Parathyroid adenoma (tissue), 2 donors: ENCODE data around the gene ACVR1.

Source experiments
- H2AFZ ChIP-seq: fragments of 300-600 bp; sonication (generic); one replicate; pipeline ENCODE4 v1.7.0; 2017; ENCODE audit warnings: antibody characterized with exemption, mild to moderate bottlenecking
- H3K27ac ChIP-seq: fragments of 300-600 bp; sonication (generic); one replicate; pipeline ENCODE4 v1.7.0; 2017
- H3K27me3 ChIP-seq: fragments of 300-600 bp; sonication (generic); one replicate; pipeline ENCODE4 v1.7.0; 2017; ENCODE audit warnings: low read length; ENCODE audit not compliant: control insufficient read depth, insufficient read depth
- H3K36me3 ChIP-seq: fragments of 300-600 bp; sonication (generic); one replicate; pipeline ENCODE4 v1.7.0; 2017; ENCODE audit warnings: low read length; ENCODE audit not compliant: control insufficient read depth, insufficient read depth
- H3K4me1 ChIP-seq: fragments of 300-600 bp; sonication (generic); one replicate; pipeline ENCODE4 v1.7.0; 2017; ENCODE audit warnings: control low read depth
- H3K4me2 ChIP-seq: fragments of 300-600 bp; sonication (generic); one replicate; pipeline ENCODE4 v1.7.0; 2017; ENCODE audit warnings: low read length
- H3K4me3 ChIP-seq: fragments of 300-600 bp; sonication (generic); one replicate; pipeline ENCODE4 v1.7.0; 2017; ENCODE audit warnings: low read depth, low read length
- H3K79me2 ChIP-seq: fragments of 300-600 bp; sonication (generic); one replicate; pipeline ENCODE4 v1.7.0; 2017; ENCODE audit warnings: control low read depth
- H3K9ac ChIP-seq: fragments of 300-600 bp; sonication (generic); one replicate; pipeline ENCODE4 v1.7.0; 2017; ENCODE audit warnings: mild to moderate bottlenecking
- H3K9me3 ChIP-seq: fragments of 300-600 bp; sonication (generic); one replicate; pipeline ENCODE4 v1.7.0; 2017; ENCODE audit warnings: low read length; ENCODE audit not compliant: control insufficient read depth
- TF ChIP-seq, protein P1 (sequence below): fragments of 300-600 bp; sonication (generic); IDR thresholded peaks from one replicate; pipeline ENCODE4 v1.7.0; 2017; ENCODE audit warnings: antibody characterized with exemption, mild to moderate bottlenecking
- donor health status: primary hyperparathyroidism.

ACVR1 gene

DNA sequence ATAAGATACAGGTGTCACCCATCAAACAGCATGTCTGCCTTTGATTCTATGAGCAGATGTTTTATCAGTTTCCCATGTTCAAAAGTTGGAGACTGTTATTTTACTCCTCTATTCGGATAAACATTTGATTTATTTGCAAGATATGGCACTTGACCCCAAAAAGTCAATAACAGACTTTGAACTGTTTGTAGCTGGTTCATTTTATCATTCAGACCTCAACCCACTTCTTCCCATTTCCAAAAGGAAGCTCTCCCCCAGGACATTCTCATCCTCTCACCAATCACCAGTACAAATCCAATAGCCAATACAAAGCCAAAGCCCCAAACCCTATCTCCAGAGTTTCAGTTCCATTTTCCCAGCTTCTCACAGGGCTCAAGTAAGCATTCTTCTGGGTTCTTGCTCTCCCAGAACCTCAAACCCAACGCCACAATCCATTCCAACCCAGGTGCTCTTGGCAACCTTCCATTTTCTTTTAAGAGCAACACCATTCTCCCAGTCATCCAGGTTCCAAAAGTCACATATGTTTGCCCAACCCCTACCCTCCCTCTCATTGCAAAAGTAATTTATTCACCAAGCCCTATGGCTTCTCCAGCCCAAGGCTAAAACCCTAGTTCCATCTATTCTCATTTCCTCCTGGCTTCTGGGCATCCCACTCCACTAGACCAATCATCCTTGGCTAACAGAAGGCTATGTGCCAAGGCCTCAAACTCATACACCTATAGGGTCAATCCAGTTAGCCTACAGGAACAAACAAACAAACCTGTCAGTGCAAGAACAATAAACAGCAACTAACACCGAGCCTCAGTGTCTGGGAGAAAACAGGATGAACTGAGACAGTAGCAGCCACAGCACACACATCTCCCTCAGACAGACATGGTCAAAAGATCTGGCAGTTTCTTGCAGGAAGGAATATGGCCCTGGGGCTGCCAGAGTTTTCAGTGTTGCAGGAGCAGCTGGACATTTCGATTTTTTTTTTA is 9.2 kb downstream of the ACVR1 start:
- no peaks in the 10 kb centered on the region for H3K9me3 ChIP-seq
- TF ChIP-seq, protein P1, sequence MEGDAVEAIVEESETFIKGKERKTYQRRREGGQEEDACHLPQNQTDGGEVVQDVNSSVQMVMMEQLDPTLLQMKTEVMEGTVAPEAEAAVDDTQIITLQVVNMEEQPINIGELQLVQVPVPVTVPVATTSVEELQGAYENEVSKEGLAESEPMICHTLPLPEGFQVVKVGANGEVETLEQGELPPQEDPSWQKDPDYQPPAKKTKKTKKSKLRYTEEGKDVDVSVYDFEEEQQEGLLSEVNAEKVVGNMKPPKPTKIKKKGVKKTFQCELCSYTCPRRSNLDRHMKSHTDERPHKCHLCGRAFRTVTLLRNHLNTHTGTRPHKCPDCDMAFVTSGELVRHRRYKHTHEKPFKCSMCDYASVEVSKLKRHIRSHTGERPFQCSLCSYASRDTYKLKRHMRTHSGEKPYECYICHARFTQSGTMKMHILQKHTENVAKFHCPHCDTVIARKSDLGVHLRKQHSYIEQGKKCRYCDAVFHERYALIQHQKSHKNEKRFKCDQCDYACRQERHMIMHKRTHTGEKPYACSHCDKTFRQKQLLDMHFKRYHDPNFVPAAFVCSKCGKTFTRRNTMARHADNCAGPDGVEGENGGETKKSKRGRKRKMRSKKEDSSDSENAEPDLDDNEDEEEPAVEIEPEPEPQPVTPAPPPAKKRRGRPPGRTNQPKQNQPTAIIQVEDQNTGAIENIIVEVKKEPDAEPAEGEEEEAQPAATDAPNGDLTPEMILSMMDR = no peak
- H3K4me2 ChIP-seq = no peak overlapping the region
- no peaks in the 10 kb centered on the region for H3K4me1 ChIP-seq
- H3K4me3 ChIP-seq = no peak overlapping the region
- H3K36me3 ChIP-seq = no peaks in the 10 kb centered on the region
- H2AFZ ChIP-seq = no peak overlapping the region
- no peak overlapping the region for H3K27ac ChIP-seq
- peaks cover 9% of the 10 kb centered on the region for H3K79me2 ChIP-seq
- no peaks in the 10 kb centered on the region for H3K27me3 ChIP-seq
- H3K9ac ChIP-seq = no peak overlapping the region

DNA sequence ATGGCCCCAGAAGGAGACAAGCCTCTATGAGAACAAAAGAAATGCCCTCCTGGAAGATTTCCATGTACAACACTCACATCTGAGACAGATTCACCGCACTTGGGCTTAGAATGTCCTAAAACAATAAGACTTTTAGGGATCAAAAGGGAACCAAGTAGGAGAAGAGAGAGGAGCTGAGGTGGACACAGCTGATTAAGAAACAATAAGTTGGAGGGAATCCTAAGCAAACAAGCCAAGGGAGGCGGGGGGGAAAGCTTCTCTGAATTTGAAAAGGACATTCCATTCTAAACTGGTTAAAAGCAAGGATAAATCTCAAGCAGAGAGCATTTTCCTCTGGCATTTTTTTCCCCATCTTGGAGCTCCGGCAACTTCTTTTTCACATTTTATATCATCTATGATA is 9.9 kb downstream of the ACVR1 start:
- H3K4me3 ChIP-seq = no peak overlapping the region
- no peaks in the 10 kb centered on the region for H3K27me3 ChIP-seq
- no peaks in the 10 kb centered on the region for H3K9me3 ChIP-seq
- H2AFZ ChIP-seq = no peak overlapping the region
- H3K36me3 ChIP-seq = no peaks in the 10 kb centered on the region
- no peak overlapping the region for H3K9ac ChIP-seq
- H3K79me2 ChIP-seq = peaks cover 9% of the 10 kb centered on the region
- H3K27ac ChIP-seq = no peak overlapping the region
- H3K4me2 ChIP-seq = no peak overlapping the region
- TF ChIP-seq, protein P1 = no peak
- H3K4me1 ChIP-seq = no peaks in the 10 kb centered on the region

DNA sequence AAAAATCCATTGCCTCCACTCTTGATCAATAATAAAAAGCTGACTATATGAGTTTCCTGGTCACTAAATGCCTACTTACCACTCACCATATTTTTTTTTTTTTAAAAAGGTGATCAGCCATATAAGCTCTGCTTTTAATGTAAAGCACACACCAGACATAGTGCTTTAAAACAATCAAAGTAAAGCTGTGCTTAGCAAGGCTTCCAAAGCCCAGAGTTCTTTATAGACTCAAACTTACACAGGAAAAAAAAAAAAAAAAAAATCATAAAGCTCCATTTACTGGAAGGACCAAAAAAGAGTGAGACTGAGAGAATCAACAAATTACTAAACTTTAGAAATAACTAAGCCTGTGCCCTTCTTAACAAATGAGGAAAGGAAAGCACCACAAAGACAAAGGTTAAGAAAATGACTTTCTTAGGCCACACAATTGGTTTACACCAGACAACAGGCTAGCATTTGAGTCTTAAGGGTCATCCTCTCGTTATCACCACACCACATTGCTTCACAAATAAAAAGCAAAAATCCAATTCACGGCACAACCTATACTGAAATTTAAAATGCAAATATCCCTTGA is 11.2 kb downstream of the ACVR1 start:
- no peak overlapping the region for H3K4me2 ChIP-seq
- no peak overlapping the region for H3K4me3 ChIP-seq
- no peak overlapping the region for H3K27ac ChIP-seq
- no peaks in the 10 kb centered on the region for H3K4me1 ChIP-seq
- H3K9ac ChIP-seq = no peak overlapping the region
- no peak overlapping the region for H2AFZ ChIP-seq
- TF ChIP-seq, protein P1 = no peak
- no peaks in the 10 kb centered on the region for H3K36me3 ChIP-seq
- H3K79me2 ChIP-seq = peaks cover 10% of the 10 kb centered on the region
- no peaks in the 10 kb centered on the region for H3K27me3 ChIP-seq
- H3K9me3 ChIP-seq = no peaks in the 10 kb centered on the region

DNA sequence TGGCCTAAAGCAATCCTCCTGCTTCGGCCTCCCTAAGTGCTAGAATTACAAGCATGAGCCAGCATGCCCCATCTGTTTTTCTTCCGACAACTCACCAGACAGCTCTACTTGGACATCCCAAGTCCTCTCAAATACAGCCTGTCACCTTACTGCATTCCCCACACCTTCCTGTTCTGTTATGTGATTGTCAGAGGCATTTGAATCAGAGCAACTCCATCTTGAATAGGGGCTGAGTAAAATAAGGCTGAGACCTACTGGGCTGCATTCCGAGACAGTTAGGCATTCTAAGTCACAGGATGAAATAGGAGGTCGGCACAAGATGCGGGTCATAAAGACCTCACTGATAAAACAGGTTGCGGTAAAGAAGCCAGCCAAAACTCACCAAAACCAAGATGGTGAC is 17.3 kb downstream of the ACVR1 start:
- Histone ChIP-seq H3K27ac (no peak overlapping the region), H3K4me2 (no peak overlapping the region), H3K4me1 (no peaks in the 10 kb centered on the region), H2AFZ (no peak overlapping the region), H3K9ac (no peak overlapping the region), H3K27me3 (no peaks in the 10 kb centered on the region), H3K36me3 (no peaks in the 10 kb centered on the region), H3K9me3 (no peaks in the 10 kb centered on the region), H3K79me2 (peaks cover 5% of the 10 kb centered on the region), H3K4me3 (no peak overlapping the region)
- TF ChIP-seq, protein P1 = no peak
